ENCODE results near the gene CEP128.
"Not testable (repeated sequence)": the region's sequence is repeated elsewhere in the genome, so short reads cannot be mapped to it uniquely, and the experiment has no call there.

CEP128 gene

GRCh38 chr14:80919622-80920021 lies 21.9 kb downstream of the CEP128 start:
- no peak overlapping the region for H3K4me3 ChIP-seq (ENCODE audit: low read depth, low read length)

DNA sequence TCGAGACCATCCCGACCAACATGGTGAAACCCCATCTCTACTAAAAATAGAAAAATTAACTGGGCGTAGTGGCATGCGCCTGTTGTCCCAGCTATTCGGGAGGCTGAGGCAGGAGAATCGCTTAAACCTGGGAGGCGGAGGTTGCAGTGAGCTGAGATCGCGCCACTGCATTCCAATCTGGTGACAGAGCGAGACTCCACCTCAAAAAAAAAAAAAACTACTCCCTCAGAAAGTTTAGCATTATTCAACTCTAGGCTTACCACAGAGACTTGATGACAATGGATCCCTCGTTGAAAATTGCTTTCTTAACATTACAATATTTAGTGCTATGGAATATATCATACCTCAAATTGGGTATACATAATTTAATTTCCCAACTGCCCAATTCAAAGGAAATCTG lies 29.5 kb downstream of the CEP128 start:
- DNase-seq (ENCODE audit: low read depth); H3K4me3 ChIP-seq (ENCODE audit: low read depth, low read length): not testable (repeated sequence)

More at GRCh38 chr14:80919622-80920021, 21.9 kb downstream of the CEP128 start:
- no peak for DNase-seq (ENCODE audit: low read depth)

DNA sequence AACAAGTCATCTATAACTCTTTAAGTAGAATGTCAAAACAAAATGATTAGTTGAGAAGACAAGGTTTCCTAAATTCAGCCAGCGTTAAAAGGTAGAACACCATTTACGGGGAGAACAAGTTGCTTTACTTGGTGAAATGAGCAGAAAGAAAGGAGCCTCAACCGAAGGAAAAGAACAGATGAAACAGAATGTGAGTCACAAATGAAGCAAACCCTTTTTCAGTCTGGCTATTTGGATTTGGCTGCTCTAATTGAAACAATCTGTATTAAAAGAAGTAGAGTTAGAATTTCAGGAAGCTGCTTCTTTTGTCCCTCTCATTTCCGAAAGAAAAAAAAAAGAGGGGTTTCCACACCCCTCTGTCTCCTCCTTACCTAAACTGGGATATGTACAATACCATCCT lies 34.6 kb downstream of the CEP128 start:
- DNase-seq (ENCODE audit: low read depth) = no peak
- H3K4me3 ChIP-seq (ENCODE audit: low read depth, low read length) = no peak overlapping the region

DNA sequence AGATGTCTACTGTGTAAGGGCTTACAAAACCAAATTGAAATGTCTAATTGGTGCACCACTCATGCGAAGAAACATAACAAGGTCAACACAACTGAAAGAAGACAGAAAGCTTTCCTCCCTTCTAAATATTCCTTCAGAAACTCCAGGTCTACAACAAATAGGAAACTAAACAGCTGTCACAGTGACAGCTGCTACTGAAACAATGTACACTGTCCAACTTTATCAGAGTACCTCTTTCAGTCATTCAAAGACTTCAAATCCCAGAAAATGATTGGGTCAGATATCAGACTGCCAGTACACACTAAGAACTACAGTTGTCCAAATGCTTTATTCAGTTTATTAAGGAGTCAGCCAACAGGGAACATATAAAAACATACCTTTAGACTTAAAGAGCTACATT lies 35.2 kb downstream of the CEP128 start:
- DNase-seq (ENCODE audit: low read depth) = peak; percentile 15

GRCh38 chr14:80902608-80903007 lies 38.9 kb downstream of the CEP128 start:
- no peak for DNase-seq (ENCODE audit: low read depth)
- H3K4me3 ChIP-seq (ENCODE audit: low read depth, low read length) = no peak overlapping the region

More for the DNA sequence above, 35.2 kb downstream of the CEP128 start:
- no peak overlapping the region for H3K4me3 ChIP-seq (ENCODE audit: low read depth, low read length)

DNA sequence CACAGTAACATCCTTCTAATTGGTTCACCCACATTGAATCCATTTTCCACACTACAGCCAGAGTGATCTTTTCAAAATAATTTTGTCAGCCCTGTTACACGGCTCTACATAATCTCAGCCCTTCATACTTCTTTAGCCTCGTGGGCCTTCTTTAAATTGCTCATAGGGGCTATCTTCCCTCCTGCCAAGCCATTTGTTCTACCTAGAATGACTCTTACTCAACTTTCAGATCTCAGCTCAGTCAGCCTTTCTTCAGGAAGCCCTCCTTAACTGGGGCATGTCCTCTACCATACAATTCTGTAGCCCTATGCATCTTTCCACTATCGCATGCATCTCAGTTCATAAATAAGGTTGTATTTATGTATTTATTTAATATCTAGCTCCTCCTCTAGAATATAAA lies 39.7 kb downstream of the CEP128 start:
- DNase-seq (ENCODE audit: low read depth) = no peak
- H3K4me3 ChIP-seq (ENCODE audit: low read depth, low read length) = no peak overlapping the region

DNA sequence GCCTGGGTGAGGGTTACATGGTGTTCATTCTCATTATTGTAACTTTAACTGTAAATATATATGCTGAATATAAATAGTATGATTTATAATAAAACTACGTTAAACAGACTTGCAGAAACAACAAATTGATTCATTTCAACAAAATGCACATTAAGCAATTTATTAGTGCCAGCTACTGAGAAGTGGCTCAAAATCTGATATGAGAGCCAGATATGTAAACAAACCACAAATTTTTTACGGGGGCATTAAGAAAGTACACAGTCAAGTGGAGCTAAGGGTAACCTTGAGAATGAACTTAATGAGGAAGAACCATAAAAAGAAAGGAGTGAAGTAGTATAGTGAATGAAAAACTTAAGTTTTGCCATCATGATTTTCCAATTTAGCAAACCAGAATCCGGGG lies 40.3 kb downstream of the CEP128 start:
- H3K4me3 ChIP-seq (ENCODE audit: low read depth, low read length) = no peak overlapping the region
- no peak for DNase-seq (ENCODE audit: low read depth)

- H3K4me3 ChIP-seq (ENCODE audit: low read depth, low read length) = no peak overlapping the region
- DNase-seq (ENCODE audit: low read depth) = no peak
Observed at GRCh38 chr14:80872645-80873044, 68.9 kb downstream of the CEP128 start.

DNA sequence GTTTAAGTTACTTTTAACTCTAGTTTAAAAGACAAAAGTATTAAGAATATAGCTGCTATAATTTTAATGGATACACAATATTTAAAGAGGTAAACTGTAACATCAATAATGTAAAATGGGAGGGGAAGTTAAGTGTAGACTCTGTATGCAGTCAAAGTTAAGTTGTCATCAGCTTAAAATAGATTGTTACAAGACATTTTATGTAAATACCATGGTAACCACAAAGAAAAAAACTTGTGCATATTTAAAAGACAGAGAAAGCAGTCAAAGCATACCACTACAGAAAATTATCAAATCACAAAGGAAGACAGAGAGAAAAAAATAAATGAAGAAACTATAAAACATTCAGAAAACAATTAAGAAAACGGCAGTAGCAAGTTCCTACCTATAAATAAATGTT lies 73.3 kb downstream of the CEP128 start:
- H3K4me3 ChIP-seq (ENCODE audit: low read depth, low read length) = no peak overlapping the region
- no peak for DNase-seq (ENCODE audit: low read depth)

- H3K4me3 ChIP-seq (ENCODE audit: low read depth, low read length) = no peak overlapping the region
- no peak for DNase-seq (ENCODE audit: low read depth)
Observed at GRCh38 chr14:80867798-80868197, 73.7 kb downstream of the CEP128 start.

GRCh38 chr14:80867091-80867490 lies 74.4 kb downstream of the CEP128 start:
- no peak overlapping the region for H3K4me3 ChIP-seq (ENCODE audit: low read depth, low read length)
- DNase-seq (ENCODE audit: low read depth) = no peak

GRCh38 chr14:80865565-80865964 lies 76.0 kb downstream of the CEP128 start:
- H3K4me3 ChIP-seq (ENCODE audit: low read depth, low read length) = no peak overlapping the region
- no peak for DNase-seq (ENCODE audit: low read depth)

GRCh38 chr14:80862983-80863382 lies 78.6 kb downstream of the CEP128 start:
- no peak for DNase-seq (ENCODE audit: low read depth)
- no peak overlapping the region for H3K4me3 ChIP-seq (ENCODE audit: low read depth, low read length)

GRCh38 chr14:80862541-80862940 lies 79.0 kb downstream of the CEP128 start:
- H3K4me3 ChIP-seq (ENCODE audit: low read depth, low read length) = no peak overlapping the region
- no peak for DNase-seq (ENCODE audit: low read depth)

DNA sequence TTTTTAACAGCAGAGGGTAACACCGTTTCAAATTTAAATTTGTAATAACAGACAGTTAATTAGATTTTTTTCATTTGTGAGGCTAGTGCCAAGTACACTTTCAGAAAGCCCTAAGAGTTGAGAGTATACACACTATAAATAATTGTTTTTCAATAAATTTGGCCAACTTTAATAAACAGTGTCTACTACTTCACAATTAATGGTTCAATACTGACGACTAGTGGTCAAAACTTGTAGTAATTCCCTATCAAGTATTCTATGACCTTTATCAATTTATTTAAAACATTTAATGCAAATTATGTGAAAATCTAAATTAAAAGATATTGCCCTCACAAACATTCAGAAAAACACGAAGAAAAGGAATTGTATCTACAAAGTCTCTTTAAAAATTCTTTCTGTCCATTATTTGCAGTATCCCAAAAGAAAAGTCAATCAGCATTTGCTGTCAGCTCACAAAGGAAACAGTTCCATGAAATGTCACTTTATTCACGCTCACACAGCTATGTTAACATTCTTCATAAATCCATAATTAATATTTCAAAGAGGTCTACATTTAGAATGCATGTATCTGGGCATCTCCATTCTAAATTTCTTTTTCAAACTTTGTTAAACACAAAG lies 91.2 kb downstream of the CEP128 start:
- peak; percentile 3 for DNase-seq (ENCODE audit: low read depth)
- H3K4me3 ChIP-seq (ENCODE audit: low read depth, low read length) = no peak overlapping the region

GRCh38 chr14:80847070-80847469 lies 94.5 kb downstream of the CEP128 start:
- no peak overlapping the region for H3K4me3 ChIP-seq (ENCODE audit: low read depth, low read length)
- no peak for DNase-seq (ENCODE audit: low read depth)

GRCh38 chr14:80845856-80846255 lies 95.7 kb downstream of the CEP128 start:
- H3K4me3 ChIP-seq (ENCODE audit: low read depth, low read length) = no peak overlapping the region
- DNase-seq (ENCODE audit: low read depth) = no peak

DNA sequence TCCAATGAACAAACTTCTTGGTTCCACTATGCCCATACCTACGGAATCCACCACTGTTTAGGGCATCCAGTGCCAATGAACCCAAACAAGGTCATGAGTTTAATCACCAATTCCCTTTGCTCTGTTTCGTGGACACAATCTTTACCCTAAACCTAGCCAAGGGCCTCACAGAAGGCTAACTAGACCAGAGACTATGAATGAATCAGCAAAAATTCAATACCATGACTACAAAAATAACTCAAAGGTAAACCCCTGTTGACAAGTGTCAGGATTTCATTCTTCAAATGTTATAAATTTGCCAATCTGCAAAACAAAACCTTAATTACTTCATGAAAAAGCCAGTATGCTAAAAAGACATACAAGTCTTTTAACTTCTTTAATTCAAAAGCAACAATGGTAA lies 96.7 kb downstream of the CEP128 start:
- DNase-seq (ENCODE audit: low read depth) = no peak
- no peak overlapping the region for H3K4me3 ChIP-seq (ENCODE audit: low read depth, low read length)

DNA sequence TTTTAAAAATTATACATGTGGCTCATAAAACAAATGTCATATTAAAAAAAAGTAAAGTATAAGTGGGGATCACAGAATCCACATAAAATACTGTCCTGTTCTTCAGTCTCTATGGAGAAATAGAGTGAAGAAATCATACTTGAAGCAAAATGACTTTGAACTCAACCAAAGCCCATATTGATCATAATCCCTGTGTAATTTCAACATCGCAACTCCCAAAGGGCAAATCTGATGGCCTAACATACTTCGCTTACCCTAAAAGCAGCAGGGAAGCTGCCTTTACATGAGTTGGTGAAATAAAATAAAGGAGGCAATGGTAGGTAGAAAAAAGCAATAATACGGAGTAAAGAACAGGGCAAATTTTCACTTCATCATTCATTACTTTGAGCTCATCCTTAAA lies 101.8 kb downstream of the CEP128 start:
- no peak for DNase-seq (ENCODE audit: low read depth)

GRCh38 chr14:80809663-80810062 lies 131.9 kb downstream of the CEP128 start:
- DNase-seq (ENCODE audit: low read depth) = no peak
- no peak overlapping the region for H3K4me3 ChIP-seq (ENCODE audit: low read depth, low read length)

More for the DNA sequence above, 101.8 kb downstream of the CEP128 start:
- H3K4me3 ChIP-seq (ENCODE audit: low read depth, low read length) = no peak overlapping the region

- peak; percentile 4 for DNase-seq (ENCODE audit: low read depth)
- no peak overlapping the region for H3K4me3 ChIP-seq (ENCODE audit: low read depth, low read length)
Observed at GRCh38 chr14:80805136-80805535, 136.4 kb downstream of the CEP128 start.

DNA sequence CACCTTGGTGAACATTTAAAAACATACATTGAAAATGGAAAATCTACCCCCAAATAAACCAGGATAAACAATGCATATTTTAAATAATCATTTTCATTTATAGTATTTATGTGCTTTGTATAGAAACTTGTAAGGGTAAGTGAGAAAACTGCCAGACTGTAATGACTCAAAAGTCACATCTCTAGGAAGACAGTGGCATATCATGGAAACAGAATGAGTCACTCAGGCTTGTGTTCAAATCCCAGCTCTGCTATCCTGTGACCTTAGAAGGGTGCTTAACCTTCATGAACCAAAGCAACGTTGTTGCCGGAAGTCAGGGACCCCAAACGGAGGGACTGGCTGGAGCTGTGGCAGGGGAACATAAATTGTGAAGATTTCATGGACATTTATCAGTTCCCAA lies 142.7 kb downstream of the CEP128 start:
- H3K4me3 ChIP-seq (ENCODE audit: low read depth, low read length) = no peak overlapping the region
- no peak for DNase-seq (ENCODE audit: low read depth)

Measured in skeletal muscle cell (primary cell).